Large intestine (tissue), 12 donors: ENCODE results near the gene ARRDC1. TPM values are rescaled to one million over a fixed set of nuclear protein-coding genes. Genes with fewer than 3 reads are reported as not detected.
A peak's percentile ranks its signal among the peaks of the same experiment; 100 is the strongest.
"Not testable (repeated sequence)": the region's sequence is repeated elsewhere in the genome, so short reads cannot be mapped to it uniquely, and the experiment has no call there.

Source experiments
- DNase-seq, 2 donors: peaks; one replicate each; pipeline versions ENCODE4 v3.0.0 to v3.0.0-alpha.2; 2013
- H3K27ac ChIP-seq: one replicate; pipeline ENCODE4 v1.5.1; 2013; ENCODE audit warnings: low read length
- H3K27me3 ChIP-seq: 2 replicates; pipeline ENCODE4 v1.6.1; 2013; ENCODE audit warnings: low read length; ENCODE audit not compliant: control insufficient read depth, insufficient read depth
- H3K36me3 ChIP-seq: 2 replicates; pipeline ENCODE4 v1.6.1; 2013; ENCODE audit warnings: low read length; ENCODE audit not compliant: control insufficient read depth, insufficient read depth
- H3K4me1 ChIP-seq: one replicate; pipeline ENCODE4 v1.6.1; 2013; ENCODE audit warnings: low read length; ENCODE audit not compliant: control insufficient read depth, insufficient read depth
- H3K4me3 ChIP-seq: one replicate; pipeline ENCODE4 v1.5.1; 2013; ENCODE audit warnings: low read length
- H3K9me3 ChIP-seq: one replicate; pipeline ENCODE4 v1.6.1; 2013; ENCODE audit warnings: mild to moderate bottlenecking, low read depth, low read length, moderate library complexity; ENCODE audit not compliant: control insufficient read depth
- WGBS: methylation state at CpG from one replicate; pipeline ENCODE4 v1.1.5; 2013; ENCODE audit warnings: low lambda C conversion rate; ENCODE audit not compliant: insufficient coverage; 5-methylcytosine and 5-hydroxymethylcytosine counted together
- long read RNA-seq, 11 donors: transcript quantifications; one replicate each; lab custom pipeline, GENCODE V29; 2026
- polyA plus RNA-seq: library from polyadenylated mRNA; unstranded; fragments of 120-200 nt; gene quantifications from one replicate; pipeline ENCODE4 v1.2.1, GENCODE V29; 2013

ARRDC1 gene
- polyA plus RNA-seq = 59.8 TPM
- long read RNA-seq, donor 1, transcript ARRDC1-201 (8 exons, 1,586 nt) = major isoform, 5 of 27 reads
- long read RNA-seq, donor 1, partial matches to known transcripts = 22 of 27 reads
- long read RNA-seq, donor 1, other reads (novel, unspliced or antisense) = 0 of 27 reads
- long read RNA-seq, donor 2, transcript ARRDC1-201 (8 exons, 1,586 nt) = major isoform, 11 of 26 reads
- long read RNA-seq, donor 2, partial matches to known transcripts = 10 of 26 reads
- long read RNA-seq, donor 2, other reads (novel, unspliced or antisense) = 0 of 26 reads
- long read RNA-seq, donor 3 = 0 reads
- long read RNA-seq, donor 4 = 0 reads
- long read RNA-seq, donor 5, transcript ARRDC1-201 (8 exons, 1,586 nt) = major isoform, 7 of 8 reads
- long read RNA-seq, donor 5, partial matches to known transcripts = 0 of 8 reads
- long read RNA-seq, donor 5, other reads (novel, unspliced or antisense) = 0 of 8 reads
- long read RNA-seq, donor 6, transcript ARRDC1-201 (8 exons, 1,586 nt) = major isoform, 16 of 53 reads
- long read RNA-seq, donor 6, partial matches to known transcripts = 33 of 53 reads
- long read RNA-seq, donor 6, other reads (novel, unspliced or antisense) = 0 of 53 reads
- long read RNA-seq, donor 7, partial matches to known transcripts = 0 of 4 reads
- long read RNA-seq, donor 7, other reads (novel, unspliced or antisense) = 0 of 4 reads
- long read RNA-seq, donor 8, transcript ARRDC1-205 (4 exons, 866 nt) = minor isoform, 7 of 20 reads
- long read RNA-seq, donor 8, transcript ARRDC1-201 (8 exons, 1,586 nt) = major isoform, 8 of 20 reads
- long read RNA-seq, donor 8, partial matches to known transcripts = 5 of 20 reads
- long read RNA-seq, donor 8, other reads (novel, unspliced or antisense) = 0 of 20 reads
- long read RNA-seq, donor 9, transcript ARRDC1-201 (8 exons, 1,586 nt) = major isoform, 5 of 13 reads
- long read RNA-seq, donor 9, partial matches to known transcripts = 6 of 13 reads
- long read RNA-seq, donor 9, other reads (novel, unspliced or antisense) = 0 of 13 reads
- long read RNA-seq, donor 10, transcript ARRDC1-201 (8 exons, 1,586 nt) = major isoform, 9 of 20 reads
- long read RNA-seq, donor 10, partial matches to known transcripts = 8 of 20 reads
- long read RNA-seq, donor 10, other reads (novel, unspliced or antisense) = 0 of 20 reads
- long read RNA-seq, donor 11, transcript ARRDC1-201 (8 exons, 1,586 nt) = major isoform, 10 of 12 reads
- long read RNA-seq, donor 11, partial matches to known transcripts = 0 of 12 reads
- long read RNA-seq, donor 11, other reads (novel, unspliced or antisense) = 0 of 12 reads

DNA sequence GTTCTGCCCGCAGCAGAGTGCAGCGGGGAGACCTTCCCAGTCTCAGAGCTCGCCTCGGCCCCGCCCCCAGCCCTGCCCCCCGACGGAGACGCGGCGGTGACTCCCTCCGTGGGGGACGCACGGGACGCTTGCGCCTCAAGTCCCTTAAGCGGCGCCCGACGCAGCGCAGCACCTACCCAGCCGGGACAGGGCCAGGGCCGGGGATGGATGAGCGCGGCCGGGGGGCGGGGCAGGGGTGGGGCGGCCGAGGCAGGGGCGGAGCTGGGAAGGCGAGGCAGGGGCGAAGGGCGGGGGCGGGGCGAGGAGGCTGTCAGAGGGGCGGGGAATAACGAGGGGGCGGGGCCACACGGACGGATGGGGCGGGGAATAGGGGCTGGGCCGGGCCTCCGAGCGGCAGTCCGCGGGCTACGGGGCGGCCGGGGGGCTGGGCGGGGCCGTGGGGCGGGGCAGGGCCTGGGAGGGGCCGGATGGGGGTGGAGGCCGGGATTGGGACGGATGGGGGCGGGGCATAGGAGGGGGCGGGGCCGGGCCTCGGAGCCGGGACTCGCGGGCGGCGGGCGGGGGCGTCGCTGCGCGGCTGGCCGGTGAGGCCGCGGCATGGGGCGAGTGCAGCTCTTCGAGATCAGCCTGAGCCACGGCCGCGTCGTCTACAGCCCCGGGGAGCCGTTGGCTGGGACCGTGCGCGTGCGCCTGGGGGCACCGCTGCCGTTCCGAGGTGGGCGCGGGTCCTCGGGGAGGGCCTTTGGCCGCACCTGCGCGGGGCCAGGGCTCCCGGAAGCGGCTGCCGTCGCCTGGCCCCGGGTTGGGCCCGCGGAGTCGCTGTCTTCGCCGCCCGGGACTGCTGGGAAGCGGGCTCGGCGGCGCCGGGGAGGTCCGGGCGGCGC is at the start of gene ARRDC1:
Gene ARRDC1, plus strand, starts transcription at position 566 of the 884 bp plus-strand sequence. Its CDS starts 32 bp downstream, at position 598.
- peak within 1 kb of the TSS; percentile 48 for H3K4me3 ChIP-seq
- H3K27ac ChIP-seq = peak within 1 kb of the TSS; percentile 63
- H3K9me3 ChIP-seq = no peaks in the 10 kb centered on the region
- DNase-seq = peak; percentile 82 to 90
- H3K4me1 ChIP-seq = peaks cover 23% of the 10 kb centered on the region
- peaks cover 6% of the 10 kb centered on the region for H3K36me3 ChIP-seq
- H3K27me3 ChIP-seq = peaks cover 14% of the 10 kb centered on the region
- WGBS = no CpG with 5 or more reads among the region's 111 CpGs

DNA sequence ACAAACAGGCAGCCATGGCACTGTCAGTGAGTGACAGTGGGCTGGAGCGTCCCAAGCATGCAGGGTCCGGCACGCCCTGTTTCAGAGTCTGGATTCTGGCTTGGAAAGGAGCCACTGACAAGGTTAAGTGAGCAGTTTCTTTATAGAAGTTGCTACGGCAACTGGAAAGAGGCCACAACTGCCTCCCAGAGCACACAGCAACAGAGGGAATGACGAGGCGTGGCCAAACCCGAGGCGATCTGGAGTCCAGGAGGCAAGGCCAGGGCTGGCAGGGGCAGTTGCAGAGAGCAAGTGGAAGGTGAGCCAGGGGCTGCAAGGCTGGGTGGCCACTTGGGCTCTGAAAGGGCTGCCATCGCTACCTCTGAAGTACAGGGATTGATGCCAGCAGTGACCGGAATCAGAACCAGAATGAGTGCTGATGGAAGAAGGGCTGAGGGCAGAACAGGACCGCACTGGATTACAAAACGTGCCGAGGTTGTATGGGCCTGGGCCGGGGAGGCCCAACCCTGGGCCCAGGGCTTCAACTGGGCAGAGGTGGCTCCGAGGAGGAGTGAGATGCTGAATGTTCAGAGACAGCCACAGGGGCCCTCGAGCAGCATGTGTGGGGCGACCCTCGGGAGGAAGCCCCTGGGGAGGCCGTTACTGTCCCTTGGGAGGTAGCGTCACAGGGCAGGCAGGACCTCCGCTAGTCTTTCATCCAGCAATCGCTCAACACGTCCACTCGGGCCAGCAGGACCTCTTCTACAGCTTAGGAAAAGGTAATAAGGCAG is 49.2 kb upstream of the ARRDC1 start:
- no peaks in the 10 kb centered on the region for H3K9me3 ChIP-seq
- DNase-seq = peak in 1 of 2 donors; percentile 41
- no peaks in the 10 kb centered on the region for H3K27me3 ChIP-seq
- peaks cover 10% of the 10 kb centered on the region for H3K4me1 ChIP-seq
- H3K4me3 ChIP-seq = no peak overlapping the region
- peaks cover 39% of the 10 kb centered on the region for H3K36me3 ChIP-seq
- WGBS = no CpG with 5 or more reads among the region's 24 CpGs
- H3K27ac ChIP-seq = no peak overlapping the region

- DNase-seq = no peak
- H3K4me1 ChIP-seq = peaks cover 4% of the 10 kb centered on the region
- H3K9me3 ChIP-seq = no peaks in the 10 kb centered on the region
- H3K27ac ChIP-seq = no peak overlapping the region
- H3K27me3 ChIP-seq = no peaks in the 10 kb centered on the region
- no CpG with 5 or more reads among the region's 4 CpGs for WGBS
- H3K36me3 ChIP-seq = peaks cover 43% of the 10 kb centered on the region
- no peak overlapping the region for H3K4me3 ChIP-seq
These were observed 47.4 kb upstream of the ARRDC1 start for GRCh38 chr9:137558127-137558526.

DNA sequence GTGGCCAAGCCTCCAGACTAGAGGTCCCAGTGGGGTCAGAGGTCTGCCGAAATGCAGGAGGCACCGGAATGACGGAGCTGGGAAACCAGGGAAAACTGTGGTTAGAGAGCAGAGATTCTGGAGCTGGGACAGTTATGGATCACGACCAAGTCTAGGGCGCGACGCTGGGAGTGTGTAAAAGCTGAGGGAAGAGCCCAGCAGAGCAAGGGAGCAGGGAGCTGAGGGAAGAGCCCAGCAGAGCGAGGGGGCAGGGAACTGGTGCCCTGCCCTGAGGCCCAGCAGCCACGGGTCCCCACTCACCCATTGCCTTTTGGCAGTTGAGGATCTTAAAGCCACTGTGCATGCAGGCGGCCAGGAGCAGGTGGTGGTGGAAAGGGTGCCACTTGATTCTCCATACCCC is 41.4 kb upstream of the ARRDC1 start:
- H3K4me3 ChIP-seq = no peak overlapping the region
- no peaks in the 10 kb centered on the region for H3K4me1 ChIP-seq
- H3K36me3 ChIP-seq = peaks cover 32% of the 10 kb centered on the region
- no CpG with 5 or more reads among the region's 10 CpGs for WGBS
- H3K27me3 ChIP-seq = no peaks in the 10 kb centered on the region
- no peak for DNase-seq
- H3K9me3 ChIP-seq = no peaks in the 10 kb centered on the region
- H3K27ac ChIP-seq = no peak overlapping the region

- Histone ChIP-seq H3K9me3 (no peaks in the 10 kb centered on the region), H3K27ac (no peak overlapping the region), H3K4me3 (no peak overlapping the region), H3K4me1 (no peaks in the 10 kb centered on the region), H3K27me3 (no peaks in the 10 kb centered on the region), H3K36me3 (peaks cover 29% of the 10 kb centered on the region)
- no peak for DNase-seq
- no CpG with 5 or more reads among the region's 18 CpGs for WGBS
These were observed 40.6 kb upstream of the ARRDC1 start for GRCh38 chr9:137564817-137565411.

DNA sequence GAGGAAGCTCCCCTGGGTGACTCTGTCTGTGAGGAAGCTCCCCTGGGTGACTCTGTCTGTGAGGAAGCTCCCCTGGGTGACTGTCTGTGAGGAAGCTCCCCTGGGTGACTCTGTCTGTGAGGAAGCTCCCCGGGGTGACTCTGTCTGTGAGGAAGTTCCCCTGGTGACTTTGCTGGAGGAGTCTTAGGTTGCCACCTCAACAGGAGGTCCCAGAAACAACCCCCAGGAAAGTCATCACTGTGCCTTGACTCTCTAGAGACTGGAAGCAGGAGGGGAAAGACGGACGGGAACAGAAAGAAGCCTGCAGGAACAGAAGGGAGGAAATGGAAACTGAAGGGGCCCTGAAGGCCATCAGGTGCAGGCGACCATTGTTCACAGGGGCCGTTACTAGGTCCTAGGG is 37.0 kb upstream of the ARRDC1 start:
- peaks cover 34% of the 10 kb centered on the region for H3K36me3 ChIP-seq
- WGBS = no CpG with 5 or more reads among the region's 5 CpGs
- H3K9me3 ChIP-seq, H3K4me1 ChIP-seq, H3K4me3 ChIP-seq, DNase-seq, H3K27ac ChIP-seq, H3K27me3 ChIP-seq: not testable (repeated sequence)

GRCh38 chr9:137569609-137570203 is 35.8 kb upstream of the ARRDC1 start:
- Histone ChIP-seq H3K9me3 (no peaks in the 10 kb centered on the region), H3K27me3 (no peaks in the 10 kb centered on the region), H3K36me3 (peaks cover 30% of the 10 kb centered on the region), H3K27ac (no peak overlapping the region), H3K4me3 (no peak overlapping the region), H3K4me1 (no peaks in the 10 kb centered on the region)
- no peak for DNase-seq
- WGBS = 93% methylated on average over 3 of the region's 5 CpGs

GRCh38 chr9:137570566-137570965 is 34.9 kb upstream of the ARRDC1 start:
- Histone ChIP-seq H3K27ac (no peak overlapping the region), H3K4me1 (no peaks in the 10 kb centered on the region), H3K27me3 (no peaks in the 10 kb centered on the region), H3K36me3 (peaks cover 35% of the 10 kb centered on the region), H3K4me3 (no peak overlapping the region), H3K9me3 (no peaks in the 10 kb centered on the region)
- no peak for DNase-seq
- no CpG with 5 or more reads among the region's 3 CpGs for WGBS
